ENCODE results near the gene CEP112.

The CEP112 gene

GRCh38 chr17:65975878-65976277 is 216.1 kb downstream of the CEP112 start:
- DNase-seq, result no peak

- no peak for DNase-seq
These were observed 218.7 kb downstream of the CEP112 start for GRCh38 chr17:65973237-65973636.

- DNase-seq, result no peak
These were observed 224.6 kb downstream of the CEP112 start for GRCh38 chr17:65967372-65967771.

GRCh38 chr17:65966072-65966695 is 225.7 kb downstream of the CEP112 start:
- no peak for DNase-seq

GRCh38 chr17:65963179-65963578 is 228.8 kb downstream of the CEP112 start:
- DNase-seq, result no peak

- DNase-seq, result no peak
These were observed 232.3 kb downstream of the CEP112 start for GRCh38 chr17:65959630-65960029.

GRCh38 chr17:65956814-65957213 is 235.1 kb downstream of the CEP112 start:
- DNase-seq, result no peak

- DNase-seq, result no peak
These were observed 237.8 kb downstream of the CEP112 start for GRCh38 chr17:65954148-65954449.

GRCh38 chr17:65953316-65954147 is 238.4 kb downstream of the CEP112 start:
- no peak for DNase-seq

GRCh38 chr17:65952586-65952985 is 239.3 kb downstream of the CEP112 start:
- DNase-seq, result no peak

GRCh38 chr17:65952015-65952414 is 239.9 kb downstream of the CEP112 start:
- DNase-seq, result no peak

- no peak for DNase-seq
These were observed 244.1 kb downstream of the CEP112 start for GRCh38 chr17:65947831-65948230.

- no peak for DNase-seq
These were observed 249.3 kb downstream of the CEP112 start for GRCh38 chr17:65942592-65942991.

- DNase-seq, result no peak
These were observed 250.5 kb downstream of the CEP112 start for GRCh38 chr17:65941356-65941899.

GRCh38 chr17:65936013-65936412 is 255.9 kb downstream of the CEP112 start:
- DNase-seq, result no peak

- no peak for DNase-seq
These were observed 258.6 kb downstream of the CEP112 start for GRCh38 chr17:65933290-65933689.

GRCh38 chr17:65931246-65932149 is 260.4 kb downstream of the CEP112 start:
- DNase-seq, result no peak

- DNase-seq, result no peak
These were observed 261.7 kb downstream of the CEP112 start for GRCh38 chr17:65930140-65930730.

GRCh38 chr17:65926599-65926998 is 265.3 kb downstream of the CEP112 start:
- no peak for DNase-seq

- DNase-seq, result no peak
These were observed 266.2 kb downstream of the CEP112 start for GRCh38 chr17:65925606-65926307.

- no peak for DNase-seq
These were observed 270.9 kb downstream of the CEP112 start for GRCh38 chr17:65920996-65921395.

GRCh38 chr17:65918916-65919315 is 273.0 kb downstream of the CEP112 start:
- no peak for DNase-seq

Data from NK-92 treated with Interleukin-12 subunit alpha and Interleukin-12 subunit beta, amount 100 ng/mL, for 24 hours (cell line).